ENCODE results near the gene ATAD3C. TPM values are rescaled to one million over a fixed set of nuclear protein-coding genes. Genes with fewer than 3 reads are reported as not detected.
"Not testable (repeated sequence)": the region's sequence is repeated elsewhere in the genome, so short reads cannot be mapped to it uniquely, and the experiment has no call there.

The ATAD3C gene
- polyA plus RNA-seq, 5 donors: 2.1 to 4.0 (median 3.3) TPM

DNA sequence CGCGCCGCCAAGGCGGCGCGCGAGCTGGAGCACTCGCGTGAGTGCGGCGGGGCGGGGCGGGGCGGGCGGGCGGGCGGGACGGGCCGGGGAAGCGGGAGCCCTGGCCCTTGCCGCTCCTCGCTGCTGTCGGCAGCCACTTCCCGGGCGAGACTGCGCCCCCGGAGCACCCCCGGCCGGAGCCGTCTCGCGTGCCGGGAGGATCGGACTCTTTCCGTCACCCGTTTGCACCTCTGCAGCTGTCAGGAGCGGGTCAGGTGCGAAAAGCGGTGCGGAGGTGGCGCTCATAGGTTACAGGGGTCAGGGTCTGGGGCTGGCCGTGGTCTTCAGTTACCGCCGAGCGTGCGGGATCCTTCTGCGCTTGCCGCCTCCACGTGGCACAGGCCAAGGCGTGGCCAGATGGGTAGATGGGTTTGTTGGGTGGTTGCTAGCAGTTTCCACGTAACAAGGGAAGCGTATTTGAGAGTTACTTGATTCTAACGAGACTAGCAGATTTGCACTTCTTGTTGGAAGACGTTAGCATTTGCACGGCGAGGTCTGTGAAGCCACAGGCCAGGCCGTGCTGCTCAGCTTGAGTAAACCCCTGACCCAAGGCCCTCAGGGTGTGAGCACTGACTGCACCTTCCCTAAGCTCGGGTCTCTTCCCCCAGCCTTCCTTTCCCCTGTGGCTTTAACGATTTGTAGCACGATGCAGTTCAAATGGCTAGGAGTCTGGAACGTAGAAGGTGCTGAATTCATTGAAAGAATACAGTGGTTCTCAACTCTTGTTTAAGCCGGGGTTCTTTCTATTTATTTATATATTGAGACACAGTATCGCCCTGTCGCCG is 22.8 kb downstream of the ATAD3C start:
- DNase-seq: not testable (repeated sequence)

DNA sequence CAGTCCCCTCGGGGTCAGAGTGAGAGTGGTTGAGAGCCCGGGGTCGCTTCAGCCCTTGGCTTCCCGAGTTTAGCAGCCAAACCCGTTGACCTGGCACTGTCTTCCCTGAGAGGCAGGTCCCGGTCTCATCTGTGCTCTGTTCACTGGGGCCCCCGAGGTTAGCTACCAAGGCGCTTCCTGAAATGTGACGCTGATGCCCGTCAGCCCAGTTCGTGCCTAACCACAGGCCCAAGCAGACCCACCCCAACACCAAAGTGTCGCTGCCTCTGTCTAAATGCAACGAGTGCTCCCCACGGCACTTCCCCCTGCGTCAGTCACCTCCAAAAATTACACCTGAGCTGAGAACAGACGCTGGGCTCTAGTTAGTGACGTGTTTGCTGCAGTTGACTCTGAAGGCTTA is 26.5 kb downstream of the ATAD3C start:
- not testable (repeated sequence) for DNase-seq

DNA sequence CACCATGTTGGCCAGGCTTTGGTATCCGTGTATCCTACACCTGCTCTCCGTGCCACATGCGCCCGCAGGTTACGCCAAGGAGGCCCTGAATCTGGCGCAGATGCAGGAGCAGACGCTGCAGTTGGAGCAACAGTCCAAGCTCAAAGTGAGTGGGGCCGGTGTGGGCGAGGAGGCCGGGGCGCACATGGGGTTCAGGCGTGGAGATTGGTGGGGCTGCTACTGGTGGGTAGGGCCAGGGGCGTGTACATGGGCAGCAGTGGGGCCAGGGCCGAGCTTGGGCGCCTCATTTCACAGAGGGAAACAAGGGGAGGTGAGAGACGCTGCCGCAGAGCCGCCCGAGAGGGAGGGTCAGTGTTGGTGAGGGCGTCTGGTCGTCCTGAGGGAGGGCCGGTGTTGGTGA is 27.7 kb downstream of the ATAD3C start:
- no peak for DNase-seq

DNA sequence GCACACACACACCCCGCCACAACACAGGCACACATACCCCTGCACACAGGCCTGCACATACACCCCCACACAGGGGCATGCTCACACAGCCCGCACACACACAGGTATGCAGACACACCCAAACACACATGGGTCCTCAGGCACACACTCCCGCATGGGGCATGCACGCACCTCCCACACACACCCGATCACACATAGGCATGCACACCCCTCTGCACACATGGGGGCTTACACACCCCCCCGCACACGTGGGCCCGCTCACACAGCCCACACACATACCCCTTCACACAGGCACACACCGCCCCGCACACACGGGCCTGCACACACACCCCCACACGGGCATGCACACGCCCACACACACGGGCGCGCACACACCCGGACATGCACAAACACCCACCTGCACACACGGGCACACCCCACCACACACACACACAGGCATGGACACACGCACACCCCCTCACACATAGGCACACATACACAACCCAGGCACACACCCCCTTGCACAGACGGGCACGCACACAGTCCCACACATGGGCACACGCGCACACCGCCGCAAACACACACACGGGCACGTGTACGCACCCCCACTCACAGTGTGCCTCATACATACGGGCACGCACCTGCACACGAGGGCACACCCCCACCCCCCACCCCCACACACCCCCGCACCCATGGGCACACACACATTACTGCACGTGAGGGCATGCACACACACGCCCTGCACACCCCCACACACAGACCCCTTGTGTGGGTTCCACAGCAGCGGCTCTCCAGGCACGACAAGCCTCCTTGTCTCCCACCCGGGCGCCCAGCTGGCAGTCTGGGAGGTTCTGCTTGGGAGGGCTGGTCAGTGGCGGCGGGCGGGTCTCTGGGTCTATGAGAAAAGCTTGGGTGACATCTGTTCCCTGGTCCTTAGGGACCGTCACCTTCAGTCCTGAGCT is 30.3 kb downstream of the ATAD3C start:
- no peak for DNase-seq

DNA sequence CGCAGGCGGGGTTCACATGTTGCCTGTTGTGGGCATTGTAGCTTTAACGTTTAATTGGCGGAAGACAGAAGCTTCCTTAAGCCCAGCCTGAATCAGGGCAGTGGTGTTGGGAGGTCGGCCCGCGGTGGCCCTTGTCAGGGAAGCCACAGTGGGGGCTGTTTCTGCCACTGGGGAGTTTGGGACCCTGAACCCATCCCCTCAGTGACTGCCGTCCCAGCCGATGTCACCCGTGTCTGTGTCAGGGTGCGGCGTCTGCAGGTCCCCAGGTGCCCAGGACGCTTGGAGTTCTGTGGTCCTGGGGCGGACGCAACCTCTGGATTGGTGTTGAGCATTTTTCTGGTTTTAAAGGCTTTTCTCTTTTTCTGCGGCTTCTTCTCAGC is 31.0 kb downstream of the ATAD3C start:
- not testable (repeated sequence) for DNase-seq

DNA sequence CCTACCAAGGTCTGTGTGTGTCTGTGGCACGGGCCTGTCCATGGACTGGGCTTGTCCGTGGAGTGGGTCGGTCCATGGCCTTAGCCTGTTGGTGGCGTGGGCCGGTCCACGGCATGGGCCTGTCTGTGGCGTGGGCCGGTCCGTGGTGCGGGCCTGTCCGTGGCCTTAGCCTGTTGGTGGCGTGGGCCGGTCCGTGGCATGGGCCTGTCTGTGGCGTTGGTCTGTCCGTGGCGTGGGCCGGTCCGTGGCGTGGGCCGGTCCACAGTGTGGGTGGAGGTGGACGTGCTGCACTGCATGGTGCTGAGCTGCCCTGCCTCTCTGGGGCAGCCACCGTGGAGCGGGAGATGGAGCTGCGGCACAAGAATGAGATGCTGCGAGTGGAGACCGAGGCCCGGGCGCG is 32.3 kb downstream of the ATAD3C start:
- not testable (repeated sequence) for DNase-seq

DNA sequence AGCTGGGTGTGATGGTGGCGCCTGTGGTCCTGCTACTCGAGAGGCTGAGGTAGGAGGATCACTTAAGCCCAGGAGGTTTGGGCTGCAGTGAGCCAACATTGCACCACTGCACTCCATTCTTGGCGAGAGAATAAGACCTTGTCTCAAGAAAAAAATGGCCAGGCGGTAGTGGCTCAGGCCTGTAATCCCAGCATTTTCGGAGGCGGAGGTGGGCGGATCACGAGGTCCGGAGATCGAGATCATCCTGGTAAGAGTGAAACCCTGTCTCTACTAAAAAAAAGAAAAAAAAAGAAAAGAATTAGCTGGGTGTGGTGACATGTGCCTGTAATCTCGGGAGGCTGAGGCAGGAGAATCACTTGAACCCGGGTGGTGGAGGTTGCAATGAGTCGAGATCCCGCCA is 33.4 kb downstream of the ATAD3C start:
- no peak for DNase-seq

DNA sequence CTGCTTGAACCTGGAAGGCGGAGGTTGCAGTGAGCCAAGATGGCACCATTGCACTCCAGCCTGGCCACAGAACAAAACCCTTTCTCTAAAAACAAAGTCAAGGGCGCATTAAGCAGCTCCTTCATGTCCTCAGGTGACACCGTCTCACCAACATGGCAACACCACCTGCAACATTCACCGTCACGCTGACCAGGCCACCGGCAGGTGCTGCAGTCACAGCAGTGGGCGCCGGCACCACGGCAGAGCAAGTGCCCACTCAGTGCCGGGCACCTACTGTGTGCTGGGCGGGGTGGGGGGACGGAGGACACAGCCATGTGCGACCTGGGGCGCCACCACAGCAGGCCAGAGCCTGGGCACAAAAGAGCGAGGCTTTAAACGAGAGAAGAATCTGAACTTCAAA is 34.2 kb downstream of the ATAD3C start:
- no peak for DNase-seq

DNA sequence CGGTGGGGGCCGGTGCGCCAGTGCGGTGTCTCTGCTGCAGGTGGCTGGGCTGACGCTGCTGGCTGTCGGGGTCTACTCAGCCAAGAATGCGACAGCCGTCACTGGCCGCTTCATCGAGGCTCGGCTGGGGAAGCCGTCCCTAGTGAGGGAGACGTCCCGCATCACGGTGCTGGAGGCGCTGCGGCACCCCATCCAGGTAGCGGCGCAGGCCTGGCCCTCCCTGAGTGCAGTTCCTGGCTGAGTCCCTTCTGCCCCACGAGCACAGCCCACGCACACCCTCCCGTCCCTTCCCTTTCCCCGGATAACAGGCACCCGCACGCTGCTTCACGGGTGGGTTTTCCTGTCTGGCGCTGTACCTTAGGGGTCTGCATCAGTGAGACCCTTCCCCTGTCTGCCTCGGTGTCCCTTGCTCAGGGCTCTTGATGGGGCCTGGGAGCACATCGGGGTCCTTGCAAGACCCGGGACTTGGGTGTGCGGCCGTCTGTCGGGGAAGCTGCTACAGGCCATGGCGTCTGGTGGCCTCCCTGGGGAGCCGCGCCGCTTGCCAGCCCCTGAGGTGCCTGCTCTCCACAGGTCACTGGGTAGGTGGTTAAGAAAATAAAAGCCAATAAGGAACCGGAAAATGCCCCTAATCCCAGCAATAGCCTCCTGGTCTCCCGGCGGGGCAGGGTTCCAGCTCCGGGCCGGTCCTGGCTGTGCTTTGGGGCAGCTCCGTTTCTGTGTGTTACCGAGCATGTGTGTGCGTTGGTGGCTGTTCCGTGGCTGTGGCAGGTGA is 35.7 kb downstream of the ATAD3C start:
- not testable (repeated sequence) for DNase-seq

DNA sequence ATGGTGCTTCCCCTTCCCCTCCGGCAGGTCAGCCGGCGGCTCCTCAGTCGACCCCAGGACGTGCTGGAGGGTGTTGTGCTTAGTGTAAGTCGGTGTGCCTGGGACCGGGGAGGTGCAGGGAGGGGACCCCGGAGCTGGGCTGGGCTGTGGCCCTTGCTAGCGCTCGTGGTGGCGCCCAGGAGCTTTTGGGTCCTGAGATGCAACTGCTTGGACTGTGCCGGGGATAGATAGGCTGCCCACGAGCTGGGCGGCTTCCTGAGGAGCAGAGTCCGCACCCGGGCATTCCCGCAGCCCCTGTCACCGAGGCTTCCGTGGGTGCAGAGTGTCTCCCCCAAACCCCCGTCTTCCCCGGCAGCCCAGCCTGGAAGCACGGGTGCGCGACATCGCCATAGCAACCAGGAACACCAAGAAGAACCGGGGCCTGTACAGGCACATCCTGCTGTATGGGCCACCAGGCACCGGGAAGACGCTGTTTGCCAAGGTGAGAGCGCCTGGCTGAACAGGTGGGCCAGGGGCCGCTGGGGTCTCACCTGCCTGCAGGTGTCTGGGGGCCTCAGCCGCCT is 36.3 kb downstream of the ATAD3C start:
- not testable (repeated sequence) for DNase-seq

DNA sequence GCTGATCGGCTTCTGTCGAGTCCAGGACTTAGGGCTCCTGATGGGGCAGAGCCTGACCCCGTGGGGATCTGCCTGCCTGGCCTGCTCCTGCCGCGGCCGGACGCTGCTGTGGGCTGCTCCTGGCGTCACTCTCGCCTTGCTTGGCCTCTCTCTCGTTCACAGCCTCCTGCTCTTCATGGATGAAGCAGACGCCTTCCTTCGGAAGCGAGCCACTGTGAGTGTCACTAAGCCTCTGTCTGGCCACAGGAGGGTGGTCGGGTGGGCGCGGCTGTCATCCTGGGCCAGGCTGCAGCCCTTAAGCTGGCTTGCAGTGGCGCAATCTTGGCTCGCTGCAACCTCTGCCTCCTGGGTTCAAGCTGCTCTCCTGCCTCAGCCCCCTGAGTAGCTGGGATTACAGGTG is 38.2 kb downstream of the ATAD3C start:
- no peak for DNase-seq

DNA sequence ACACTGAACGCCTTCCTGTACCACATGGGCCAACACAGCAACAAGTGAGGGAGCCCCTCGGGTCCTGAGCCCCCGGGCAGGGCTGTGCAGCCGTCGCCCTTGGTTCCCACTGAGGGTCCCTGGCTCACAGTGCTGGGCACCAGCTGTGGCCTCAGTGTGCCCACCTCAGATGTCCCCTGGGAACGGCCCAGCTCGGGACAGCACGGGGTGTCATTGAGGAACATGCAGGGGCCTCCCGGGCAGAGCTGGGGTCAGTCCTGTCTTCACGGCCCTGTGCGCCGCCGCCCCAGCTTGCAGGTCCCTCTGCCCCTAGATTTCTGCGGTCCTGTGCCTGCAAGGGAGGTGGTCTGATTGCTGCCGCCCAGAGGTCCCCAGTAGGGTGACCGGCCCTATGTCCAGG is 39.7 kb downstream of the ATAD3C start:
- DNase-seq: no peak

DNA sequence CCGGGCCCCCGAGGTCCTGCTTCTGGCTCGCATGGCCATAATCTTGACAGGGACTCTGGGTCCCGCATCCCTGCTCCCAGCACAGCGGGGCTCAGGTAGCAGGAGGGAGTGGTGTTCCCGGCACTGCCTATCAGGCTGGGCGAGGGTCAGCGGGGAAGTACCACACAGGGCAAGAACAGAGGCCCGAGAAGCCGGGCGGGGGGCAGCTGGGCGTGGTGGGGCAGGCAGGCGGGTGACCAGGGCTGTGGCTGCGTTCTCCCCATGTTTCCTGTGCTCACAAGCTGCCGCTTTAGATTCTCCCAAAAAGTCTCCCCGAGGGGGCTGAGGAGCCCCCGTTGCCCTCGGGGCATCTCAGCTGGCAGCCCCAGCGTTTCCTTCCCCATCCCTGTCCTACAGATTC is 40.4 kb downstream of the ATAD3C start:
- DNase-seq: no peak

DNA sequence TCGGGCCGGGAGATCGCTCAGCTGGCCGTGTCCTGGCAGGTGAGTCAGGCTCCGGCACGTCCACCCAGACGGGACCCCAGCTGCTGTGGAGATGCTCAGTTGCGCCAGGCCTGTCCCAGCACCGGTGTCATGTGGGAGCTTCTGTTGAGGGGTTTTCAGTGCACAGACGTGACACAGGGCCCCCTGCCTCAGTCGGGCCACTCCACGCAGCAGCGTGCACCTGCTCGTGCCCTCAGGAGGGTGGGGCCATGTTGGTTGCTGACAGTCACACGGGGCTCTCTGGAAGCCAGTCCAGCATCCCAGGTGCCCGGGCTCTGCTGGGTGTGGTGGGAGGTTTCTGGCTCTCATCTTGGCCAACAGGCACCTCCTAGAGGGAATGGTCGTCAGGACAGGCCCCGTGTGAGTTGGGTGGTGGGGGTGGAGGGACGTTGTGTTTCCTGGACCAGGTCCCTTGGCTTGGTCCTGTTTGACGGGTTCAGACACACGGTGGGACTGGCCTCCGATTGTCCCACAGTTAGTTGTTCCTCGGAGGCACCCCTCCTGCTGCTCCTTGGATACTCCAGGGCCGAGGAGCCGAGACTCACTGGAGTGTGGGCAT is 41.2 kb downstream of the ATAD3C start:
- no peak for DNase-seq

DNA sequence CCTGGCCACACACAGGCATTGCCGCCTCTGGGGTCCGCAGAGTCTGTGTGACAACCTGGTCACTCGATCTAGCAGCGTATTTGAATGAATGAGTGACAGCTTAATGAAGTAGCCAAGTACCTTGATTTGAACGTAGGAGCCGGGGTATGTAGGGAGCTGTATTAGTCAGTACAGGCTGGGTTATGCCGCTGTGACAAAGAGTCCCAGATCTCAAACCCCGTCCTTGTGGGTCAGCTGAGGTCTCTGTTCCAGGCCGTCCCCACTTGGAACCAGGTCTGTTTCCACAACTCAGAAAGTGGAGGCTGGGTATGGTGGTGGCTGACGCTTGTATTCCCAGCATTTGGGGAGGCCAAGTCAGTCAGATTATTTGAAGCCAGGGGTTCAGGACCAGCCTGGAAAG is 42.1 kb downstream of the ATAD3C start:
- DNase-seq: no peak

DNA sequence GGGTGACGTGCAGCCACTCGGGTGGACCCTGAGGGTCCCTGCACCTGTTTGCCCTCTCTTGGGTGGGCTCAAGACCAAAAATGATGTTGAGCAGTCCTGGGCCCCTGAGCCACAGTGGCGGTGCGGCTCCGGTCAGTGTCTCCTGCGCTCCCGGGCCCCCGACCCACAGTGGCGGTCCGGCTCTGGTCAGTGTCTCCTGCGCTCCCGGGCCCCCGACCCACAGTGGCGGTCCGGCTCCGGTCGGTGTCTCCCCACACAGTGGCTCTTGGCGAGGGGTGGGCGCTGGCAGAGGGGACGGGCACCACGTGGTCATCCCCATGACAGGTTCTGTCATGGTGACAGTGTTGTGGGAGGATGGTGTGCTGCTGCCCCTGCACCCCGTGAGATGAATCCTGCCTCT is 44.8 kb downstream of the ATAD3C start:
- DNase-seq: not testable (repeated sequence)

DNA sequence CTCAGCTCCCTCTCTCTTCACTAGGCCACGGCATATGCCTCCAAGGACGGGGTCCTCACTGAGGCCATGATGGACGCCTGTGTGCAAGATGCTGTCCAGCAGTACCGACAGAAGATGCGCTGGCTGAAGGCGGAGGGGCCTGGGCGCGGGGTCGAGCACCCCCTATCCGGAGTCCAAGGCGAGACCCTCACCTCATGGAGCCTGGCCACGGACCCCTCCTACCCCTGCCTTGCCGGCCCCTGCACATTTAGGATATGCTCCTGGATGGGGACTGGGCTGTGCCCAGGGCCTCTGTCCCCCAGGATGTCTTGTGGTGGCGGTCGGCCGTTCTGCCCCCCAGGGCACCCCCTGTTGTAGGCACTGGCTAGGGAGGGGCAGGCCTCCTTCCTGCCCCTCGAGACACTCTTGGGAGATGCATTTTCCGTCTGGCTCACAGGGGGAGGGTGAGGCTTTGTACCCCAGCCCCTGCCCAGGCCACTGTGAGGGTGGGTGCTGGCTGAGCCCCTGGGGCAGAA is 46.0 kb downstream of the ATAD3C start:
- not testable (repeated sequence) for DNase-seq

DNA sequence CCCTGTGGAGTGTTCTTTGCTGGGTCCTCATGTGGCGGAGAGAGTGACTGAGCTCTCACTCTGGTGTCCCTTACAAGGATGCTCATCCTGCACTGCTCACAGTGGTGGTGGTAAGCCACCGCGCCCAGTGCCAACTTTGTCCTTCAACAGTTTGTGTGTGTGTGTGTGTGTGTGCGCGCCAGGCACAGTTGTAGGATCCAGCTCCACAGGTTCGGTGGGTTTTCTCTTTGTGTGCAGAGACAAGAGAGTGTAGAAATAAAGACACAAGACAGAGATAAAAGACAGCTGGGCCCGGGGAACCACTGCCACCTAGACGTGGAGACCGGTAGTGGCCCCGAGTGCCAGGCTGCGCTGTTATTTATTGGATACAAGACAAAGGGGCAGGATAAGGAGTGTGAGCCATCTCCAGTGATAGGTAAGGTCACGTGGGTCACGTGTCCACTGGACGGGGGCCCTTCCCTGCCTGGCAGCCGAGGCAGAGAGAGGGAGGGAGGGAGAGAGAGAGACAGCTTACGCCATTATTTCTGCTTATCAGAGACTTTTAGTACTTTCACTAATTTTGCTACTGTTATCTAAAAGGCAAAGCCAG is 55.4 kb downstream of the ATAD3C start:
- peak; percentile 23 to 26 for DNase-seq

DNA sequence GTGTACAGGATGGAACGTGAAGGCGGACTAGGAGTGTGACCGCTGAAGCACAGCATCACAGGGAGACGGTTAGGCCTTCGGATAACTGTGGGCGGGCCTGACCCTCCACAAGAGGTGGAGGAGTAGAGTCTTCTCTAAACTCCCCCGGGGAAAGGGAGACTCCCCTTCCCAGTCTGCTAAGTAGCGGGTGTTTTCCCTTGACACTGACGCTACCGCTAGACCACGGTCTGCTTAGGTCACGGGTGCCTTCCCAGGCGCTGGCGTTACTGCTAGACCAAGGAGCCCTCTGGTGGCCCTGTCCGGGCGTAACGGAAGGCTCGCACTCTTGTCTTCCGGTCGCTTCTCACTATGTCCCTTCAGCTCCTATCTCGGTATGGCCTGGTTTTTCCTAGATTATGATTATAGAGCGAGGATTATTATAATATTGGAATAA is 55.9 kb downstream of the ATAD3C start:
- not testable (repeated sequence) for DNase-seq

DNA sequence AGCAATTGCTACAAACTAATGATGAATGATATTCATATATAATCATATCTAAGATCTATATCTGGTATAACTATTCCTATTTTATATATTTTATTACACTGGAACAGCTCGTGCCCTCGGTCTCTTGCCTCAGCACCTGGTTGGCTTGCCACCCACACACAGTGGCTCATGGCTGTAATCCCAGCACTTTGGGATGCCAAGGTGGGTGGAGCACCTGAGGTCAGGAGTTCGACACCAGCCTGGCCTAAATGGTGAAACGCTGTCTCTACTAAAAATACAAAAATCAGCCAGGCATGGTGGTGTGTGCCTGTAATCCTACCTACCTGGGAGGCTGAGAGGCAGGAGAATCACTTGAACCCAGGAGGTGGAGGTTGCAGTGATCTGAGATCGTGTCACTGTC is 56.3 kb downstream of the ATAD3C start:
- DNase-seq: not testable (repeated sequence)

DNA sequence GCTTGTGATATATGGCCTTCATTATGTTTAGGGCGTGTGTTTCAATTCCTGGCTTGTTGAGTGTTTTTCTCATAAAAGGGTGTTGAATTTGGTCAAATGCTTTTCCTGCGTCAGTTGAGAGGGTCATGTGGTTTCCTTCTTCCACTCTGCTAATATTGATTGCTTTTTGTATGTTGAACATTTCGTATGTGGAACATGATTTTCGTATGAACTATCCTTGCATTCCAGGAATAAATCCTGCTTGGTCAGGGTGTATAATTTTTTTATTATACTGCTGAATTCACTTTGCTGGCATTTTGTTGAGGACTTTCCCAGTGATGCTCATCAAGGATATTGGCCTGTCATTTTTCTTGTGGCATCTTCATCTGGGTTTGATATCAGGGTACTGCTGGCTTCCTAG is 57.8 kb downstream of the ATAD3C start:
- DNase-seq: no peak
